ENCODE data around the gene ARHGAP8.

Gene ARHGAP8

GRCh38 chr22:44840611-44841322, 88.4 kb downstream of the ARHGAP8 start:
- Histone ChIP-seq H3K27me3 (ENCODE audit: insufficient read depth, low read length, poor library complexity) (no peaks in the 10 kb centered on the region), H3K79me2 (ENCODE audit: control insufficient read depth, insufficient read depth, low read length) (no peaks in the 10 kb centered on the region), H4K5ac (ENCODE audit: low read length) (no peak overlapping the region), H2BK120ac (ENCODE audit: low read depth, low read length) (no peak overlapping the region), H2BK15ac (replicated peaks; ENCODE audit: low read depth) (no peak overlapping the region), H2AK5ac (ENCODE audit: low read length) (no peak overlapping the region), H3K27ac (ENCODE audit: low read depth, low read length) (no peak overlapping the region), H3K4me2 (ENCODE audit: low read length) (no peak overlapping the region), H3K4me1 (ENCODE audit: control insufficient read depth, low read depth, low read length) (peaks cover 2% of the 10 kb centered on the region), H4K8ac (ENCODE audit: low read depth, low read length) (no peak overlapping the region), H3K18ac (ENCODE audit: low read length) (no peak overlapping the region), H3K4me3 (ENCODE audit: low read length) (no peak overlapping the region), H3K36me3 (ENCODE audit: control insufficient read depth, insufficient read depth, low read length) (peaks cover 1% of the 10 kb centered on the region), H3K9ac (ENCODE audit: low read length) (no peak overlapping the region), H3K56ac (ENCODE audit: low read length) (no peak overlapping the region), H3K23ac (ENCODE audit: low read length) (no peak overlapping the region), H2BK5ac (ENCODE audit: low read length) (no peak overlapping the region), H3K79me1 (ENCODE audit: low read length) (no peaks in the 10 kb centered on the region), H3K4ac (ENCODE audit: low read depth, low read length) (no peak overlapping the region)
- WGBS (ENCODE audit: extremely low coverage, insufficient coverage, low lambda C conversion rate), result no CpG with 5 or more reads among the region's 30 CpGs
- DNase-seq, result no peak

- Histone ChIP-seq H2AK5ac (ENCODE audit: low read length) (no peak overlapping the region), H4K5ac (ENCODE audit: low read length) (no peak overlapping the region), H3K36me3 (ENCODE audit: control insufficient read depth, insufficient read depth, low read length) (peaks cover 1% of the 10 kb centered on the region), H4K8ac (ENCODE audit: low read depth, low read length) (no peak overlapping the region), H3K27me3 (ENCODE audit: insufficient read depth, low read length, poor library complexity) (no peaks in the 10 kb centered on the region), H3K23ac (ENCODE audit: low read length) (no peak overlapping the region), H3K79me2 (ENCODE audit: control insufficient read depth, insufficient read depth, low read length) (no peaks in the 10 kb centered on the region), H2BK15ac (replicated peaks; ENCODE audit: low read depth) (no peak overlapping the region), H2BK120ac (ENCODE audit: low read depth, low read length) (no peak overlapping the region), H3K79me1 (ENCODE audit: low read length) (no peaks in the 10 kb centered on the region), H3K9ac (ENCODE audit: low read length) (no peak overlapping the region), H3K4ac (ENCODE audit: low read depth, low read length) (no peak overlapping the region), H2BK5ac (ENCODE audit: low read length) (no peak overlapping the region), H3K4me2 (ENCODE audit: low read length) (no peak overlapping the region), H3K18ac (ENCODE audit: low read length) (no peak overlapping the region), H3K27ac (ENCODE audit: low read depth, low read length) (no peak overlapping the region), H3K4me1 (ENCODE audit: control insufficient read depth, low read depth, low read length) (no peaks in the 10 kb centered on the region), H3K4me3 (ENCODE audit: low read length) (no peak overlapping the region), H3K56ac (ENCODE audit: low read length) (no peak overlapping the region)
- DNase-seq, result no peak
- no CpG with 5 or more reads among the region's 7 CpGs for WGBS (ENCODE audit: extremely low coverage, insufficient coverage, low lambda C conversion rate)
These were observed 90.0 kb downstream of the ARHGAP8 start for GRCh38 chr22:44842417-44842816.

- H3K4me2 ChIP-seq (ENCODE audit: low read length), result no peak overlapping the region
- peaks cover 1% of the 10 kb centered on the region for H3K36me3 ChIP-seq (ENCODE audit: control insufficient read depth, insufficient read depth, low read length)
- no peak overlapping the region for H2BK5ac ChIP-seq (ENCODE audit: low read length)
- H3K56ac ChIP-seq (ENCODE audit: low read length), result no peak overlapping the region
- no peaks in the 10 kb centered on the region for H3K79me2 ChIP-seq (ENCODE audit: control insufficient read depth, insufficient read depth, low read length)
- no peak overlapping the region for H4K8ac ChIP-seq (ENCODE audit: low read depth, low read length)
- H3K4me3 ChIP-seq (ENCODE audit: low read length), result no peak overlapping the region
- no peaks in the 10 kb centered on the region for H3K27me3 ChIP-seq (ENCODE audit: insufficient read depth, low read length, poor library complexity)
- no peak overlapping the region for H3K9ac ChIP-seq (ENCODE audit: low read length)
- H2BK15ac ChIP-seq (replicated peaks; ENCODE audit: low read depth), result no peak overlapping the region
- DNase-seq, result no peak
- H4K5ac ChIP-seq (ENCODE audit: low read length), result no peak overlapping the region
- H3K79me1 ChIP-seq (ENCODE audit: low read length), result no peaks in the 10 kb centered on the region
- H3K18ac ChIP-seq (ENCODE audit: low read length), result no peak overlapping the region
- WGBS (ENCODE audit: extremely low coverage, insufficient coverage, low lambda C conversion rate), result no CpG with 5 or more reads among the region's 8 CpGs
- no peak overlapping the region for H3K23ac ChIP-seq (ENCODE audit: low read length)
- no peak overlapping the region for H3K27ac ChIP-seq (ENCODE audit: low read depth, low read length)
- no peak overlapping the region for H2BK120ac ChIP-seq (ENCODE audit: low read depth, low read length)
- H3K4me1 ChIP-seq (ENCODE audit: control insufficient read depth, low read depth, low read length), result no peaks in the 10 kb centered on the region
- no peak overlapping the region for H3K4ac ChIP-seq (ENCODE audit: low read depth, low read length)
- H2AK5ac ChIP-seq (ENCODE audit: low read length), result no peak overlapping the region
These were observed 92.8 kb downstream of the ARHGAP8 start for GRCh38 chr22:44845191-44845590.

- no peaks in the 10 kb centered on the region for H3K27me3 ChIP-seq (ENCODE audit: insufficient read depth, low read length, poor library complexity)
These were observed 93.7 kb downstream of the ARHGAP8 start for GRCh38 chr22:44845796-44846720.

GRCh38 chr22:44846726-44847275, 94.4 kb downstream of the ARHGAP8 start:
- H4K8ac ChIP-seq (ENCODE audit: low read depth, low read length), result no peak overlapping the region
- no peak overlapping the region for H3K27ac ChIP-seq (ENCODE audit: low read depth, low read length)
- H3K36me3 ChIP-seq (ENCODE audit: control insufficient read depth, insufficient read depth, low read length), result no peaks in the 10 kb centered on the region
- no peak for DNase-seq
- no peaks in the 10 kb centered on the region for H3K79me2 ChIP-seq (ENCODE audit: control insufficient read depth, insufficient read depth, low read length)
- no peaks in the 10 kb centered on the region for H3K4me1 ChIP-seq (ENCODE audit: control insufficient read depth, low read depth, low read length)
- H2BK5ac ChIP-seq (ENCODE audit: low read length), result no peak overlapping the region
- H3K4me3 ChIP-seq (ENCODE audit: low read length), result no peak overlapping the region
- H3K4me2 ChIP-seq (ENCODE audit: low read length), result no peak overlapping the region
- H3K79me1 ChIP-seq (ENCODE audit: low read length), result no peaks in the 10 kb centered on the region
- no peak overlapping the region for H3K4ac ChIP-seq (ENCODE audit: low read depth, low read length)
- no peaks in the 10 kb centered on the region for H3K27me3 ChIP-seq (ENCODE audit: insufficient read depth, low read length, poor library complexity)
- no peak overlapping the region for H2BK120ac ChIP-seq (ENCODE audit: low read depth, low read length)
- WGBS (ENCODE audit: extremely low coverage, insufficient coverage, low lambda C conversion rate), result no CpG with 5 or more reads among the region's 16 CpGs
- no peak overlapping the region for H2AK5ac ChIP-seq (ENCODE audit: low read length)
- H3K9ac ChIP-seq (ENCODE audit: low read length), result no peak overlapping the region
- no peak overlapping the region for H2BK15ac ChIP-seq (replicated peaks; ENCODE audit: low read depth)
- H3K56ac ChIP-seq (ENCODE audit: low read length), result no peak overlapping the region
- H3K23ac ChIP-seq (ENCODE audit: low read length), result no peak overlapping the region
- H3K18ac ChIP-seq (ENCODE audit: low read length), result no peak overlapping the region
- no peak overlapping the region for H4K5ac ChIP-seq (ENCODE audit: low read length)

More at GRCh38 chr22:44845796-44846720, 93.7 kb downstream of the ARHGAP8 start:
- no peak overlapping the region for H2AK5ac ChIP-seq (ENCODE audit: low read length)
- no peak overlapping the region for H4K5ac ChIP-seq (ENCODE audit: low read length)
- H3K18ac ChIP-seq (ENCODE audit: low read length), result no peak overlapping the region
- peaks cover 1% of the 10 kb centered on the region for H3K36me3 ChIP-seq (ENCODE audit: control insufficient read depth, insufficient read depth, low read length)
- H3K4me1 ChIP-seq (ENCODE audit: control insufficient read depth, low read depth, low read length), result no peaks in the 10 kb centered on the region
- H3K79me2 ChIP-seq (ENCODE audit: control insufficient read depth, insufficient read depth, low read length), result no peaks in the 10 kb centered on the region
- H3K4me3 ChIP-seq (ENCODE audit: low read length), result no peak overlapping the region
- no peak overlapping the region for H2BK15ac ChIP-seq (replicated peaks; ENCODE audit: low read depth)
- no peak overlapping the region for H2BK5ac ChIP-seq (ENCODE audit: low read length)
- H3K4me2 ChIP-seq (ENCODE audit: low read length), result no peak overlapping the region
- no peak overlapping the region for H4K8ac ChIP-seq (ENCODE audit: low read depth, low read length)
- H3K79me1 ChIP-seq (ENCODE audit: low read length), result no peaks in the 10 kb centered on the region
- no peak overlapping the region for H3K27ac ChIP-seq (ENCODE audit: low read depth, low read length)
- no peak overlapping the region for H3K56ac ChIP-seq (ENCODE audit: low read length)
- no peak for DNase-seq
- no peak overlapping the region for H2BK120ac ChIP-seq (ENCODE audit: low read depth, low read length)
- H3K9ac ChIP-seq (ENCODE audit: low read length), result no peak overlapping the region
- H3K4ac ChIP-seq (ENCODE audit: low read depth, low read length), result no peak overlapping the region
- H3K23ac ChIP-seq (ENCODE audit: low read length), result no peak overlapping the region
- WGBS (ENCODE audit: extremely low coverage, insufficient coverage, low lambda C conversion rate), result no CpG with 5 or more reads among the region's 25 CpGs

Measured in mesendoderm (in vitro differentiated cells).